SJCRH30 (cell line): ENCODE measurements around the gene CLTB. TPM values are rescaled to one million over a fixed set of nuclear protein-coding genes. Genes with fewer than 3 reads are reported as not detected.

ENCODE experiments used
- DNase-seq, 2 experiments: peaks; one replicate each; pipeline ENCODE4 v3.0.0-alpha.2; 2015 to 2020
- H3K27ac ChIP-seq: fragments of 250-450 bp; sonication (Bioruptor Pico); 2 replicates; pipeline ENCODE4 v1.5.1; 2020; ENCODE audit warnings: mild to moderate bottlenecking, moderate library complexity
- H3K27me3 ChIP-seq: fragments of 250-450 bp; sonication (Bioruptor Pico); 2 replicates; pipeline ENCODE4 v1.5.1; 2020; ENCODE audit warnings: mild to moderate bottlenecking, moderate library complexity
- H3K36me3 ChIP-seq: fragments of 250-450 bp; sonication (Bioruptor Pico); 2 replicates; pipeline ENCODE4 v1.5.1; 2020; ENCODE audit warnings: mild to moderate bottlenecking, moderate library complexity
- H3K4me1 ChIP-seq: fragments of 250-450 bp; sonication (Bioruptor Pico); 2 replicates; pipeline ENCODE4 v1.5.1; 2020; ENCODE audit warnings: mild to moderate bottlenecking, moderate library complexity
- H3K4me3 ChIP-seq: fragments of 250-450 bp; sonication (Bioruptor Pico); 2 replicates; pipeline ENCODE4 v1.5.1; 2020; ENCODE audit warnings: mild to moderate bottlenecking, moderate library complexity
- H3K9me3 ChIP-seq: fragments of 250-450 bp; sonication (Bioruptor Pico); replicated peaks from 2 replicates; pipeline ENCODE4 v1.5.1; 2020; ENCODE audit warnings: mild to moderate bottlenecking, moderate library complexity
- total RNA-seq: library from RNA; depleted of rRNA; stranded (reverse); fragments of >200 nt; shearing (Covaris generic); gene quantifications from 2 replicates; pipeline ENCODE4 v1.2.3, GENCODE V29; 2014; rRNA removed

Gene CLTB
- total RNA-seq, 1 experiment from 2014 or later, result 29.6 TPM

GRCh38 chr5:176342766-176343458 lies 73.4 kb downstream of the CLTB start:
- Histone ChIP-seq H3K4me3 (no peak overlapping the region), H3K9me3 (no peaks in the 10 kb centered on the region), H3K27ac (no peak overlapping the region), H3K4me1 (no peaks in the 10 kb centered on the region), H3K27me3 (no peaks in the 10 kb centered on the region), H3K36me3 (peaks cover 28% of the 10 kb centered on the region)
- DNase-seq, result no peak

Other genes starting within 250 kb of the CLTB start
- gene SIMC1, start 178.1 kb downstream of the CLTB start, total RNA-seq, result 28.9 and 31.5 TPM in 2 replicates
- 119 TPM in 2 replicates for gene KIAA1191, start 54.8 kb downstream of the CLTB start, total RNA-seq
- gene ARL10, start 51.1 kb downstream of the CLTB start, total RNA-seq, result 5.7 and 6.5 TPM in 2 replicates
- 47.8 and 52.9 TPM in 2 replicates for gene NOP16, start 27.9 kb downstream of the CLTB start, total RNA-seq
- gene HIGD2A, start 27.8 kb downstream of the CLTB start, total RNA-seq, result 170 and 175 TPM in 2 replicates
- gene FAF2, start 31.8 kb upstream of the CLTB start, total RNA-seq, result 51.7 and 52.5 TPM in 2 replicates
- 24.2 and 29.0 TPM in 2 replicates for gene RNF44, start 120.9 kb upstream of the CLTB start, total RNA-seq
- gene CDHR2, start 132.8 kb upstream of the CLTB start, total RNA-seq, result not detected in 2 replicates
- 6.5 and 6.9 TPM in 2 replicates for gene GPRIN1, start 193.6 kb upstream of the CLTB start, total RNA-seq
- gene SNCB, start 214.0 kb upstream of the CLTB start, total RNA-seq, result not detected in 2 replicates
- gene EIF4E1B, start 214.1 kb upstream of the CLTB start, total RNA-seq, result not detected in 2 replicates
- 25.3 and 26.5 TPM in 2 replicates for gene TSPAN17, start 230.9 kb upstream of the CLTB start, total RNA-seq